HepG2 (cell line): ENCODE measurements around the gene BAIAP2L1. TPM values are rescaled to one million over a fixed set of nuclear protein-coding genes. Genes with fewer than 3 reads are reported as not detected.

Experiments
- AGO2 ChIP-seq: fragments of 200-400 bp; formaldehyde crosslinking; optimal IDR thresholded peaks from 2 replicates; pipeline ENCODE3; 2017; ENCODE audit warnings: mild to moderate bottlenecking, low read depth, low read length, moderate library complexity
- AKNA ChIP-seq: sonication (generic); formaldehyde crosslinking; IDR thresholded peaks from 2 replicates; pipeline ENCODE4 v1.4.0; 2020; ENCODE audit warnings: missing genetic modification reagents, borderline replicate concordance
- ARNT ChIP-seq: fragments of 450-650 bp; IDR thresholded peaks from 2 replicates; pipeline ENCODE4 v1.6.1; 2017
- BCL6 ChIP-seq: IDR thresholded peaks from 2 replicates; pipeline ENCODE4 v1.6.1; 2016; ENCODE audit warnings: missing genetic modification reagents, missing compliant biosample characterization
- JUND ChIP-seq: sonication (generic); formaldehyde crosslinking; IDR thresholded peaks from 2 replicates; pipeline ENCODE4 v1.8.0; 2022; ENCODE audit warnings: mild to moderate bottlenecking, missing genetic modification reagents
- KDM1A ChIP-seq: IDR thresholded peaks from 2 replicates; pipeline ENCODE4 v1.6.1; 2016; ENCODE audit warnings: missing compliant biosample characterization
- KLF11 ChIP-seq: IDR thresholded peaks from 2 replicates; pipeline ENCODE4 v1.6.1; 2016; ENCODE audit warnings: missing compliant biosample characterization
- NKX3-1 ChIP-seq: sonication (generic); formaldehyde crosslinking; IDR thresholded peaks from 2 replicates; pipeline ENCODE4 v1.5.0; 2020; ENCODE audit warnings: missing genetic modification reagents
- POLR2AphosphoS2 ChIP-seq: IDR thresholded peaks from 2 replicates; pipeline ENCODE4 v1.6.1; 2011; ENCODE audit warnings: low read depth, low read length, improper control_type of control experiment
- RORA ChIP-seq: sonication (generic); formaldehyde crosslinking; IDR thresholded peaks from 2 replicates; pipeline ENCODE4 v1.5.0; 2020; ENCODE audit warnings: mild to moderate bottlenecking, missing genetic modification reagents, moderate library complexity
- SAP130 ChIP-seq: IDR thresholded peaks from 2 replicates; pipeline ENCODE4 v1.6.1; 2016; ENCODE audit warnings: low read depth
- TFE3 ChIP-seq: IDR thresholded peaks from 2 replicates; pipeline ENCODE4 v1.6.1; 2016
- UBTF ChIP-seq: sonication (generic); formaldehyde crosslinking; IDR thresholded peaks from 2 replicates; pipeline ENCODE4 v1.4.0; 2020; ENCODE audit warnings: mild to moderate bottlenecking, missing genetic modification reagents
- ZBTB8A ChIP-seq: sonication (generic); formaldehyde crosslinking; IDR thresholded peaks from 2 replicates; pipeline ENCODE4 v1.4.0; 2020; ENCODE audit warnings: mild to moderate bottlenecking, low read depth, missing genetic modification reagents, borderline replicate concordance
- ZKSCAN8 ChIP-seq: IDR thresholded peaks from 2 replicates; pipeline ENCODE4 v1.6.1; 2016; ENCODE audit warnings: borderline replicate concordance, missing genetic modification reagents, missing compliant biosample characterization
- ZNF24 ChIP-seq: fragments of 450-650 bp; IDR thresholded peaks from 2 replicates; pipeline ENCODE4 v1.6.1; 2017; ENCODE audit warnings: antibody characterized with exemption, mild to moderate bottlenecking
- ZNF333 ChIP-seq: sonication (generic); formaldehyde crosslinking; IDR thresholded peaks from 2 replicates; pipeline ENCODE4 v1.4.0; 2020; ENCODE audit warnings: mild to moderate bottlenecking, missing genetic modification reagents, borderline replicate concordance
- ZNF44 ChIP-seq: sonication (generic); formaldehyde crosslinking; IDR thresholded peaks from 2 replicates; pipeline ENCODE4 v1.5.1; 2020; ENCODE audit warnings: mild to moderate bottlenecking, missing genetic modification reagents
- ZNF451 ChIP-seq: sonication (generic); formaldehyde crosslinking; IDR thresholded peaks from 2 replicates; pipeline ENCODE4 v1.5.0; 2020; ENCODE audit warnings: mild to moderate bottlenecking, missing genetic modification reagents
- ZNF510 ChIP-seq: sonication (generic); formaldehyde crosslinking; IDR thresholded peaks from 2 replicates; pipeline ENCODE4 v1.4.0; 2020; ENCODE audit warnings: low read depth, mild to moderate bottlenecking, missing genetic modification reagents
- ZNF672 ChIP-seq: sonication (generic); formaldehyde crosslinking; IDR thresholded peaks from 2 replicates; pipeline ENCODE4 v1.8.1; 2022; ENCODE audit warnings: missing genetic modification reagents
- ZNF678 ChIP-seq: sonication (generic); formaldehyde crosslinking; IDR thresholded peaks from 2 replicates; pipeline ENCODE4 v1.4.0; 2020; ENCODE audit warnings: mild to moderate bottlenecking, missing genetic modification reagents
- polyA plus RNA-seq, 8 experiments: library from polyadenylated mRNA; depleted of rRNA in 3 of 8; stranded (reverse) in 7 of 8; unstranded in 1 of 8; fragments of >200 nt; fragmentation: Illumina TruSeq in 4 of 8; extraction: Trizol in 4 of 8; gene quantifications; 2 replicates each; pipeline versions ENCODE4 v1.2.1 to v1.2.3, GENCODE V29; 2011 to 2016; ENCODE audit warnings: low read depth in 4 of 8, missing spikeins in 1 of 8, mixed read lengths in 1 of 8; ENCODE audit not compliant: insufficient read depth in 1 of 8
- total RNA-seq, 5 experiments: library from RNA; depleted of rRNA; stranded (reverse); fragments of >200 nt; fragmentation: Illumina TruSeq; extraction: Trizol; gene quantifications; 2 replicates each; pipeline ENCODE4 v1.2.3, GENCODE V29; 2016; ENCODE audit warnings: low read depth in 1 of 5

The BAIAP2L1 gene
- total and polyA plus RNA-seq, 2 of the 13 experiments (the other 11 are each of a cell fraction or from before 2014, with no cell fraction given) = 13.0 to 21.5 TPM

- peak; percentile 51; the same call in 1 of the 2 replicates for TF ChIP-seq SAP130
- TF ChIP-seq ZNF451 (CRISPR knock-in tag) = no peak
- TF ChIP-seq BCL6 (CRISPR knock-in tag) = no peak
- TF ChIP-seq NKX3-1 (CRISPR knock-in tag) = no peak
- no peak for TF ChIP-seq ZNF510 (CRISPR knock-in tag)
- TF ChIP-seq UBTF (CRISPR knock-in tag) = 0 out of 2 replicates have a peak, but pooled peaks have one; percentile 27
- TF ChIP-seq TFE3 = no peak
- no peak for TF ChIP-seq JUND (CRISPR knock-in tag)
- no peak for TF ChIP-seq ARNT
- TF ChIP-seq ZNF333 = no peak
- TF ChIP-seq ZNF24 = no peak
- no peak for TF ChIP-seq RORA
- TF ChIP-seq ZKSCAN8 = no peak
- no peak for TF ChIP-seq ZNF678 (CRISPR knock-in tag)
- TF ChIP-seq ZNF44 (CRISPR knock-in tag) = no peak
- no peak for TF ChIP-seq ZNF672 (CRISPR knock-in tag)
- TF ChIP-seq POLR2AphosphoS2 = no peak
- no peak for TF ChIP-seq KDM1A
- no peak for TF ChIP-seq AKNA (CRISPR knock-in tag)
- peak; percentile 70 for TF ChIP-seq AGO2
- no peak for TF ChIP-seq ZBTB8A (CRISPR knock-in tag)
- no peak for TF ChIP-seq KLF11
These were observed 116.4 kb downstream of the BAIAP2L1 start (continued) for GRCh38 chr7:98284335-98285036.
